ENCODE results near the gene PCNA.

Gene PCNA

GRCh38 chr20:5119435-5120184, at the start of gene PCNA:
Gene PCNA (minus strand): TSS chr20:5119958. CDS start chr20:5119798, 160 bp downstream.
- peak; percentile 97 for DNase-seq

- no peak for DNase-seq
Observed at GRCh38 chr20:5168651-5169396, 49.1 kb upstream of the PCNA start.

GRCh38 chr20:5164645-5165625, 45.2 kb upstream of the PCNA start:
- peak; percentile 28 for DNase-seq

DNA sequence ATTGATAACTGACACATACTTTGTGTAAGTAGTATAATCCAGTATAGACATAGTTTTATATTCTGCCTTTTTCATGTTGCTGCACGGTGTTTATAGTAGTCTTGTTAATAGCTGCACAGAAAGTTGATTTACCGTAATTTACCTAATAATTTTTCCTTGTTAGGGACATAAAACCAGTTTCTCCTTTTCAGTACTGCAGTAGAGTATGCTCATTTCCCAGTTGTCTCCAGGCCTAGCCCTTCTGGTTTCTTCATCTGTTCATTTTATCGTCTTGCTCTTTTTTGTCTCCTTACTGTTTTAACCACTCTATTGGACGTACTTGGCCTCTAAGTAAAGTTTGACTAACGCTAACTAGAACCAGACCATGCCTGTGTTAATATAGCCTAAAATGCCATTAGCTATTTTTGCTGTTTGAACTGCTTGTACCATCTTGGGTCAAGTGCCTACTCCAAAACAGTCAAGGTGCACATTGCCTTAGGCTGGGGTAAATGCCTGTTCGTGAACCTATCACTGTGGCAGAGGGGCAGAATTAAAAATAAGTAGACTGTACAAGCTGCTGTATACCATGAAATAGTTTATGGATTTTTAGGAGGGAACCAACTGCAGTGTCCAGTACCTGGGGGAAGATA, 41.9 kb upstream of the PCNA start:
- no peak for DNase-seq

GRCh38 chr20:5160882-5161281, 41.1 kb upstream of the PCNA start:
- no peak for DNase-seq

DNA sequence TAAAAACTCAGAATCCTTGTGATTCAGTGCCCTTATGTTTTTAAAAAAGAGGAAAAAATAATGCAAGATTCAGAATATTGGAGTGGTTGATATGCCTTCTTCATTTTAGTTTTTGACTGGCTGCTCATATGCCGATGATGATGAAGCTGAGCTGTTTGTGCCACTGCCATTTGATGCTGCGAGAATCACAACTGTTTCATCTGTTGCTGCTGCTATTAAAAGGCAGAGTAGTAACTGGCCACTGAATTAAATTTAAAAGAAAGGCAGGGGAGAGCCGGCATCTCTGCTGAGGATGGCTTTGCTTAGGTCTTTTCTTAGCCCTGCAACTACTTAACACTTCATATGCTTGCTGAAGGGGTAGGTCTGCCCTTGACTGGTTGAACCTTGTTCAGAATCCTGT, 40.2 kb upstream of the PCNA start:
- DNase-seq: peak; percentile 14

DNA sequence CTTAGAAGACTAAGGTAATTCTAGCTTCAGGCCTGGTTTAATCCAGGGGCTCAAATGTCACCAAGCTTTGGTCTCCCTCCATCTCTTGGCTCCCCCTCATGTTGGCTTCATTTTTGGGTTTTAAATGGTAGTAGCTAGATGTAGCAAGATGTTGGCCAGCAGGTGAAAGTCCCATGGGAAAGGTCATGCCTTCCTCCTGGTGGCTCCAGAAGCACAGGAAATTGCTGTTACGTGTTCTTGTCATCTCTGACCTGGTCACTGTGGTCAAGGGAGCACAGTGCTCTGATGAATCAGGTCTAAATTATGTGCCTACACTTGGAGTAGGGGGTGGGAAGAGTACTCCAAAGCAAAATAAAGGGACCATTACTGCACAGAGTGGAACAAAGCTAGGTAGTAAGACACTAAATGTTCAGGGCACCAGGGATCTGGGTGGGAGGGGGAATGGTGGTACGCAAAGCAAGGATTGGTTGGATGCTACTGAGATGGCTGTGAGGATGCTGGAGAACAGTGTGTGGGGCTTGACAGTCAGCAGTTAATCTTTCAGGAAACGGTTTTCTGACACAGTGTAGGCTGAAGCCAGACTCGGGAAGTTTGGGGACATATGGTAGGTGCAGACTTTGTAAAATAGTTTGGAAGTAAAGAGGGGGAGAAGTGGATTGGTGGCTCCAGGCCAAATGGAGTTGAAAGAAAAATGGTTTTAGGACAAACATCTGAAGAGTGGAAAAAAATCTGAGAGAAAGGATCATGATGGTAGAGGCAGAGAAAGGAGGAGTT, 37.1 kb upstream of the PCNA start:
- no peak for DNase-seq

GRCh38 chr20:5155404-5155803, 35.6 kb upstream of the PCNA start:
- no peak for DNase-seq

GRCh38 chr20:5154543-5154925, 34.8 kb upstream of the PCNA start:
- DNase-seq: no peak

DNA sequence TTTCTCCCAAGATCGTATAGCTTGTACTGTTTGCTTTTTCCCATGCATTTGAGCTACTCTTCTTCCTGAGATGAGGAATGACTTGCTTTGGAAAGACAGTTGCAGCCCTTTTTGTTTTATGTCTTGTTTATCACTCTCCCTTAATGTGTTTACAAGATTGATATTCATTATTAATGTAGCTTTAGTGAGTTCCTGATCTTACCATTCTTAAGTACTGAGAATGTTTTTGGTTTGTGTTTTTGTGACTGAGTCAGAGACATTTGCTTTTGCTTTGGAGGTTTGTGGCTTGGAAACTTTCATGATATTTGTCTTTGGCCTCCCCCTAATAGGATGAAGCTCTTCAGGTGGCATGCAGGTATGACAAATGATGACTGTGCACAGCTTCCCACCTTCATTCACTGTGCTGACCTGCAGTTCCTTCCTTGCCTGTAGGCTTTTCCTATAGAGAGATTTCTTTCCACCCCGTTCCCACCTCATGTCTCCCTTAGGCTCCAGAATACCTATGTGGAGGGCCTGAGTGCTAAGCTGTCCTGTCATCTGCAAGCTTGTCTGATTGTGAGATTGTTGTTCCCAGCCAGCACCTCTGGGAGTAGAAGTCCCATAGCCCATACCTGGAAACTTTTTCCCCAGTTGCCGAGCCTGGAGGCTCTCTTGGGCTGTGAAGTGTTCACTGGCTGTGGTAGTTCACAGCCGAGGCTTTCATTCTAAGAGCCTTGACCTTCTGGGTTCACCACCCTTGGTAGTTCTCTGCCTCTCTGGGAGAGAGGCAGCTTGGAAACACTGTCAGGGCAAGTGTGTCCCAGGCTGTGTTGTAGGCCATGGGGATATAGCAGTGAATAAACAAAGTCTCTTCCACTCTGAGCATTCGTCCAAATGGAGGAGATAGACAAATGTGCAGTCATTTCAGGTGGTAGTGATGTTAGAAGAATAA, 34.1 kb upstream of the PCNA start:
- DNase-seq: no peak

DNA sequence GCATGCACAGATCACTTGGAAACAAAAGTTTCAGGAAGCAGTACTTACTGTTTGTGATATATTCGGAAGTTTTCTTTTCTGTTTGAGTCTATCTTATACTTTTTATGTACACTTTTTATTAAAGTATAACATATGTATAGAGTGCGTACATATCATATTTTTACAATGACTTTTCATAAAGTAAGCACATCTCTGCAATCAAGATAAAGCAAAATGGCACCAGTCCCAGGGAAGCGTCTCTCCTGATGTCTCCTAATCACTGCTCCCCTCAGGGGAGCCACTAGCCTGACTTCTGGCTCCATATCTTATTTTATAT, 33.4 kb upstream of the PCNA start:
- DNase-seq: no peak

GRCh38 chr20:5150226-5151076, 30.7 kb upstream of the PCNA start:
- no peak for DNase-seq

DNA sequence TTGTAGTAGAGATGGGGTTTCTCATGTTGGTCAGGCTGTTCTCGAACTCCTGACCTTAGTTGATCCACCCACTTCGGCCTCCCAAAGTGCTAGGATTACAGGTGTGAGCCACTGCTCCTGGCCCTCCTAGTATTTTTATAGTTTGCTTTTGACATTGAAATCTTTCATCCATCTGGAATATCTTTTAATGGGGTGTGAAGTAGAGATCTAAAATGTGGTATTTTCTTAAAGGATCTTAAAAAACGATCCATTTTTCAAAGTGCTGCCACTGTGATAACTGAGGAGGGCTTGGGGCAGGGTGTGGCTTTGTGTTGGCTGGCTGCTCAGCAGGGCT, 30.1 kb upstream of the PCNA start:
- no peak for DNase-seq

- peak; percentile 40 for DNase-seq
Observed at GRCh38 chr20:5148581-5148980, 28.8 kb upstream of the PCNA start.

DNA sequence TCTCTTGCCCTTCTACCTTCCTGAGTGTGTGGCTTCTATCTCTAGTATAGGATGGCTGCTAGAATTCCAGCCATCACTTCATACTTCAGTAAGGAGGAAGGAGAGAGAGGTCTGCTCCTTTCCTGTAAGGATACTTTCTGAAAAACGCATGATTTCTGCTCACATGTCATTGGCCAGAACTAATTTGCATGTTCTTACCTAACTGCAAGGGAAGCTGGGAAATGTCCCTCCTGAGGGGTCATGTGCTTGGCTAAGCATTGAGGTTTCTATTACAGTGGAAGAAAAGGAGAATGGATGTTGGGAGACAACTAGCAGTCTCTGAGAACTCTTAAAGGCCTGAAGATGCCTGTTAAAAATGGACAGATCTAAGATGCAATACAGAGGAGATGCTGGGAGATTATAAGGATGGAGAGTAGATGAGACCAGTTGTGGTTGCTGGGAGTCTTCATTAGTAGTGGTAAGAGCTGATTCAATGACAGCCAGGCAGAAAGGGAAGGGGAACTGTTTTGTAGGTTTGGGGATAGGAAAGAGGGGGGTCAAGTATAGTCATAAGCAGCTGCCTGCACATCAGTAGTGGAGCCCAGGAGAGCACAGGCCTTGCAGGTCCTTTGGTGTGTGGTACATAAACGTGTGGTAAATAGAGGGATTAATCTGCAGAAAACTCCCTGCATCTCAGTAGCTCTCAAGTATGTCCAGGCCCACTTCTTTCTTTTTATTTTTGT, 27.3 kb upstream of the PCNA start:
- no peak for DNase-seq

DNA sequence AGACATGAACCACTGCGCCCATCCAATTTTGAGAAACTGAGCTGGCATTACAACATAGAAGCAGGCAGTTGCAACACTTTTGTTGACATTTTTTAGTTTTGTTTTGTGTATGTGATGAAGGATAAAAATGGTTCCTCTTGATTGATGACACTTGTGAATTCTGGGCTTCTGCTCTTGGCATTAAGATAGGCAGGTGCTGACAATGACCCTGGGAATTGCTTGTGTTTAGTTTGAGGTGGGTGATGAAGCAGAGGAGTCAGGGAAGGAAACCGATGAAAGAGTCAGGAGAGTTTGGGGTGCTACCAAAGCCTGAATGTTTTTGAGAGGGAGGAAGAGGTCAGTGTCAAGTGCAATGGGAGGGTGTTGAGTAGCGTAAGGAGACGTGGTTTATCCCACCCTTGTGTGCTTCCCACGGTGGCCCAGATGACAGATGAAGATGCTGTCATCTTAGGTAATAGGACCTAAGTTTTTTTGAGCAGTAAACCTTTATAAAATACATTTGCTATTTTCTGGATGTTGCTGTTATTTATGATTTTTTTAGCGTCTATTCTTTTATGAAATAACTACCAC, 26.4 kb upstream of the PCNA start:
- no peak for DNase-seq

GRCh38 chr20:5145365-5146098, 25.8 kb upstream of the PCNA start:
- no peak for DNase-seq

- DNase-seq: no peak
Observed at GRCh38 chr20:5143851-5144250, 24.1 kb upstream of the PCNA start.
